Effector CD4-positive, alpha-beta T cell (primary cell): ENCODE data around the gene REEP1.
A peak's percentile ranks its signal among the peaks of the same experiment; 100 is the strongest.
"Not testable (repeated sequence)": the region's sequence is repeated elsewhere in the genome, so short reads cannot be mapped to it uniquely, and the experiment has no call there.

Source experiments
- DNase-seq: peaks from one replicate; pipeline ENCODE4 v3.0.0-alpha.2; 2020

The REEP1 gene

GRCh38 chr2:86218124-86218523 lies 119.3 kb downstream of the REEP1 start:
- DNase-seq = no peak

GRCh38 chr2:86216575-86217555 lies 120.6 kb downstream of the REEP1 start:
- no peak for DNase-seq

DNA sequence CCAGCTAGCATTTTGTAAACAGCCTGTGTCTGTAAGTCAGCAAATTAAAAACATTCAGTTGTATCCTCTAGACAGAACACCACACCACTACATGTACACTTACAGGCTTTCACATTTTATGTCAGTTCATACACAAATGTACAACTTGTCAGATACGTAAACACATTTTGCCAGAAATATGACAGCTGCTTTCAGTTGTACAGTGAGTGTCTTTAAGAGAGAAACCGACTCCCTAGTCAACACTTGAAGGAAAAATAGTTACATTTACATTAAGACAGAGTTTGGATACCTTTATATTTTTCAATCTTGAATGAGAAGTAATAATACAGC lies 123.0 kb downstream of the REEP1 start:
- no peak for DNase-seq

DNA sequence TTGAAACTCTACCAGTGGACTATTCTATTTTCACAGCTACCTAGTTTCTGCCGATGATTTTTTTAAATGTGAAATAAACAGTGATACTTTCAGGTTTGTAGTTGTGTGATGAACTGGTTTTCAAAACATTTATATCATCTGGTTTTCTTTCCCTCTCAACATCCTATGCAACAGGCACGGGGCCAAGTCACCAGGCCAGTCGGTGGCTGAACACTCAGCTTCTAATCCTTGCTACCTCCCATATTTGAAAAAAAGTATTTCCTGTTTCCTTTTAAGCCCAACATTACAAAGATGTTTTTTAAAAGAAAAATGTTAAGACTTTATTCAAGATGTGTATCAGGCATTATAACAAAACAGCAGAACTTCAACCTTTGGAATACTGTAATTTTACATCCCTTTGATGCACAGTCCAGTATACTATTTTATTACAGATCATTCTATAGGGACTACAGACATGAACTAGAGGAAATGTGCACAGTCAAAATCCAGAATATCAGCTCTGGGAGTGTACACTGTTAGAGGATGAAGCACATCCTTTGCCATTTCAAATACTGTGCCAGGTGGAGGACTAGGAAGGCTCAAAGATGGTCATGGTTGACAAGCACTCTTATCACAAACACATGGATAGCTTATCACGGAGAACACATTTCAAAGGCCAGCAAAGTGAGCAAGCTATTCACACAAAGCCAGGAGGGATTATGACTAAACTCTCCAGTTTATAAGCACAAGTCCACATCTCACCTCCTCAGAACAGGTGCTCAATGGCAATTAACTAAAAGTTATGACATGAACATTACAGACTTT lies 123.5 kb downstream of the REEP1 start:
- no peak for DNase-seq

DNA sequence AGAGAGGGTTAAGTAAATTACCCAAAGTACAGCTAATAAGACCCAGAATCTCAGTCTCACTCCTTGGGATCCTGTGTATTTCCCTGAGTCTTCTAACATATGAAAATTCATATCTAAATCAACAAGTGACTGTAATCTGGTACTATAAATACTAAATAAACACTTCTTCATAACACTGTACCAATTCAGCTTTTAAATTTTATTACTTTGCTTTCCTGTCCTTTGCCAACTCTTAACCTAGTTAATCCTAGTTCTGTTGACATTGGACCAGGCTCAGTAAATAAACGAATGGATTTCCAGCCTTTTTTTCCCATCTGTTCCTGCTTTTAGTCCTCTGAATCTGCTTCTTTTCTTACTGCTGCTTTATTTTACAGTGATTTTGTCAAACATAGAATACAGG lies 124.4 kb downstream of the REEP1 start:
- no peak for DNase-seq

GRCh38 chr2:86211796-86212188 lies 125.6 kb downstream of the REEP1 start:
- DNase-seq = no peak

DNA sequence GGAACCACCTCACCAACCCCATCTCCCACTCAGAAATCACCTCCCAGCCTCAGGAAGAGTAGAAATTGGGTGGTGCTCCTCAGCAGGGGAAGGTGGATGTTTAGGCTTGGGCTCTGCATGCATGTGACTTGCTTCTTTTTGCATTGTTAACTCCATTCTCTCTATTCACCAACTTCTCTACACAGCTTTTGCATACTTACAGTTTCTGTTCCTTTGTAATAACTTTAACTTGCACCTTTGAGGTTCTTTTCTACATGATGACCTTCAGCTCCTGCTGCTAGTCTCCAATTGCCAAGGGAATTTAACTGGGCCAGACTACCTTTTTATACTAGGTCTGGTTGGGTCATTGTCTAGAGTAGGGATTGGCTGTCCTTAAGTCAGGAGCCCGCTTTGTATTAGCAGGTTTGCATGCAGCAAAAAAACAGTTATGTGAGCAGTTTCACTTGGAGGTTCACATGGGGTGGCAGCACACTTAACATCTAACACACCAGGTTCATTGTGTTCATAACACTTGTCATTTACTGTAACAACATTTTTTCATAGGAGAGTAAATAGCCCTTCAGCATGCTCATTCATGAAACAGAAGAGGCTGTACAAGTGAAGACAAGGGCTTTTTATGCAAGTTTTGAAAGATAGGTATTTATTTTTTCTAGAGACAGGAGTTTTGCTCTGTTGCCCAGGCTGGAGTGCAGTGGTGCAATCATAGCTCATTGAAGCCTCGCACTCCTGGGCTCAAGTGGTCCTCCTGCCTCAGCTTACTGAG lies 126.2 kb downstream of the REEP1 start:
- no peak for DNase-seq

GRCh38 chr2:86204458-86204857 lies 133.0 kb downstream of the REEP1 start:
- DNase-seq = no peak

DNA sequence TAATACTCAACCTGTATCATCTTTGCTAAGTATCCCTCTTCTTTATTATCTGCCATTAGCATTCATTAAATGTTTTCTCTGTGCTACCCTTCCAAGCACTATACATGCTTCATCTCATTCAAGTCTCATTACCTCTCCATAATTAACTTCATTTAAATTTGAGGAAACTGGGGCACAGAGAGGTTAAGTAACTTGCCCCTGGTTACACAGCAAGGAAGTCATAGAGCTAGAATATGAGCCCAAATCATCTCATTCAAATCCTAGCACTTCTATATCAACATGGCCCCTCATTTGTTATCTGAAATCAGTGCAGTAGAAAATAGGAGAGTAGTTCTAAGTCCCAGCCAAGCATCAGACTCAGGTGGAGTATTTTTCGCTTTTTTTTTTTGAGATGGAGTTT lies 133.8 kb downstream of the REEP1 start:
- no peak for DNase-seq

GRCh38 chr2:86202702-86203101 lies 134.7 kb downstream of the REEP1 start:
- no peak for DNase-seq

GRCh38 chr2:86202336-86202692 lies 135.1 kb downstream of the REEP1 start:
- no peak for DNase-seq

- DNase-seq = no peak
These were observed 135.6 kb downstream of the REEP1 start for GRCh38 chr2:86201671-86202335.

DNA sequence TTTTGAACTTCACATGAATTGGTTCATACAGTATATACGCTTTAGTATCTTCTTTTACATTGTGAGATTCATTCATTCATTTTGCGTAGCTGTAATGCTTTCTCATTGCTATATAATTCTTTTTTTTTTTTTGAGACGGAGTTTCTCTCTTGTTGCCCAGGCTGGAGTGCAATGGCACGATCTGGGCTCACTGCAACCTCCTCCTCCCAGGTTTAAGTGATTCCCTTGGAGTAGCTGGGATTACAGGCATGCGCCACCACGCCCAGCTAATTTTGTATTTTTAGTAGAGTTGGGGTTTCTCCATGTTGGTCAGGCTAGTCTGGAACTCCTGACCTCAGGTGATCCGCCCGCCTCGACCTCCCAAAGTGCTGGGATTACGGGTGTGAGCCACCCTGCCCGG lies 136.9 kb downstream of the REEP1 start:
- DNase-seq = not testable (repeated sequence)

DNA sequence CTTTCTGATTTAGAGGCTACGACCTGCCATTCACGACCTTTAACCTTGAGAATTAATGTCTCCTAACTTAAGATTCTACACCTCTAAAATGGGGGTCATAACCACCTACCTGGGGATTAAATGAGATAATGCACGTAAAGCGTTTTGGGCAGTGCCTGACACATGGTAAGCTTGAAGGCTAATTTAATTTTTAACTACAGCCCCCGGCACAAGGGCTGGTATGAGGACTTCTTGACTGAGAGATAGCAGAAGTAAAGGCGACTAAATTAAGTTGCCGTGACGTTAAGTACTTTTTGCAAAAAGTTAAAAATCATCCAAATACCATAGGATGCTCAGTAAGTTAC lies 137.6 kb downstream of the REEP1 start:
- DNase-seq = no peak

GRCh38 chr2:86195808-86196387 lies 141.5 kb downstream of the REEP1 start:
- no peak for DNase-seq

GRCh38 chr2:86195055-86195807 lies 142.2 kb downstream of the REEP1 start, which contains the start of gene IMMT:
Gene IMMT, minus strand, starts transcription at chr2:86195462. Its CDS starts 80 bp downstream, at chr2:86195382.
- peak; percentile 89 for DNase-seq

DNA sequence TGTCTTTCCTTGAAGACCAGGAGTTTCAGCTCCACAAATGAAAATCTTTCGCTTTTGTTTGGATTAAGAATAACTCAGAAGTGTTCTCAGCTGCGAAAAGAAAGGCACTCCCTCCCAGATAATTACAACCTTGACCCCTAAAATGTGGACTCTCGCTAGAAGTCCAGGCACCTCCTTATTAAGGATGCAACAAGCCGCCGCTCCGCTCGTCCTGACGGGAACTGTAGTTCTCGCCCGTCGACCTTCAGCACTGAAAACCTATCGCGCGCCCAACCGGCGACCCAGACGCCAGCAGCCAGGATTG lies 142.7 kb downstream of the REEP1 start:
- DNase-seq = no peak

- no peak for DNase-seq
These were observed 143.4 kb downstream of the REEP1 start for GRCh38 chr2:86193901-86194567.

DNA sequence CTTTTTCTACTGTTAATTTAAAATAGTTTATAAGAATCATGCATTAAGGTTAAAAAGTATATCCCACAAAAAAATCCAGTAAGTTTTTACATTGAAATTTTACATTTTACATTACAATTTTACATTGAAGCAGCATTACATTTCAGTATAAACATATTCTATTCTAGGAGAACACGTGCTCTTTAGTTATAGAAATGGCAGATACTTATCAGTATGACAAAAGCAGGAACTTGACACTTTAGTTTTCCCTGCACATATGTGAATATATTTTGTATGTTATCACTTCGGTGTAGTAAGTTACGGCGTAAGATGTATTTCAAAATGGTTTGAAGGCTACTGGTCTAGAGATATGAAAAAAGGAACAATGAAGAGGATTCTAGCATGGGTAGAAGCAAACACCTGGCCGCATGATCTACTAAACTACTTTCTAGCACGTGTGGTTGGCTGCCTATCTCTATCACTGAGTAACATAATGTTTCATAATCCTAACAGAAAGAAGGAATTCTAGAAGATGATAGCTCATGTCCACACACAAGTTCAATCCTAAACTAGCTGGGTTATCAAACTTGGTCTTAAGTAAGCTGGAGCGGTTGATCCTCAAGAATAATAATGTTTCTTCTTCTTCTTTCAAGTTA lies 147.5 kb downstream of the REEP1 start:
- DNase-seq = no peak

GRCh38 chr2:86186431-86186830 lies 151.0 kb downstream of the REEP1 start:
- DNase-seq = no peak
